Peyer's patch (tissue), 4 donors: Measurements from ENCODE around the gene SERPINA6. TPM values are rescaled to one million over a fixed set of nuclear protein-coding genes. Genes with fewer than 3 reads are reported as not detected.
A peak's percentile ranks its signal among the peaks of the same experiment; 100 is the strongest.

Source experiments
- DNase-seq, 3 donors: peaks; one replicate each; pipeline ENCODE4 v3.0.0-alpha.2; 2017 to 2019
- H3K27ac ChIP-seq, 4 donors: fragments of 200-600 bp; sonication (generic); one replicate each; pipeline ENCODE4 v1.5.1; 2016 to 2019
- H3K27me3 ChIP-seq, 2 donors: fragments of 200-600 bp; sonication (generic); one replicate each; pipeline ENCODE4 v1.5.1; 2019
- H3K36me3 ChIP-seq, 3 donors: fragments of 200-600 bp; sonication (generic); one replicate each; pipeline ENCODE4 v1.5.1; 2016 to 2019
- H3K4me1 ChIP-seq, 4 donors: fragments of 200-600 bp; sonication (generic); one replicate each; pipeline ENCODE4 v1.5.1; 2016 to 2019
- H3K4me3 ChIP-seq, 4 donors: fragments of 200-600 bp; sonication (generic); 1 replicate in 3 of 4; 2 replicates in 1 of 4; pipeline ENCODE4 v1.5.1; 2016 to 2019; ENCODE audit warnings: mild to moderate bottlenecking in 1 of 4
- H3K9me3 ChIP-seq, 4 donors: fragments of 200-600 bp; sonication (generic); one replicate each; pipeline ENCODE4 v1.5.1; 2016 to 2019; ENCODE audit warnings: mild to moderate bottlenecking in 1 of 4
- POLR2A ChIP-seq, 2 donors: fragments of 450-650 bp; IDR thresholded peaks; one replicate each; pipeline ENCODE4 v1.5.1; 2017; ENCODE audit warnings: antibody characterized with exemption in 2 of 2, mild to moderate bottlenecking in 2 of 2, moderate library complexity in 2 of 2
- total RNA-seq, 4 donors: library from RNA; depleted of rRNA; stranded (reverse); fragments of >200 nt; gene quantifications; one replicate each; pipeline ENCODE4 v1.1.0, GENCODE V29; 2016
- TF ChIP-seq, protein P1 (sequence below), 6 experiments: fragments of 450-650 bp in 4 of 6; fragments of 200-600 bp in 2 of 6; sonication (generic) in 1 of 6; IDR thresholded peaks; one replicate each; pipeline ENCODE4 v1.5.1; 2017 to 2019; ENCODE audit warnings: antibody characterized with exemption in 6 of 6, mild to moderate bottlenecking in 3 of 6, moderate library complexity in 1 of 6

SERPINA6 gene
- total RNA-seq, 4 donors from 2014 or later = not detected

- H3K36me3 ChIP-seq = no peaks in the 10 kb centered on the region
Measured at GRCh38 chr14:94368243-94368590, 45.1 kb upstream of the SERPINA6 start.

GRCh38 chr14:94367347-94368242, 44.5 kb upstream of the SERPINA6 start:
- Histone ChIP-seq H3K27ac (no peak overlapping the region), H3K4me3 (no peak overlapping the region), H3K9me3 (no peaks in the 10 kb centered on the region), H3K4me1 (no peaks in the 10 kb centered on the region), H3K27me3 (no peaks in the 10 kb centered on the region), H3K36me3 (no peaks in the 10 kb centered on the region)
- TF ChIP-seq POLR2A (IDR thresholded peaks at IDR 0.05) = no peak
- TF ChIP-seq, protein P1, sequence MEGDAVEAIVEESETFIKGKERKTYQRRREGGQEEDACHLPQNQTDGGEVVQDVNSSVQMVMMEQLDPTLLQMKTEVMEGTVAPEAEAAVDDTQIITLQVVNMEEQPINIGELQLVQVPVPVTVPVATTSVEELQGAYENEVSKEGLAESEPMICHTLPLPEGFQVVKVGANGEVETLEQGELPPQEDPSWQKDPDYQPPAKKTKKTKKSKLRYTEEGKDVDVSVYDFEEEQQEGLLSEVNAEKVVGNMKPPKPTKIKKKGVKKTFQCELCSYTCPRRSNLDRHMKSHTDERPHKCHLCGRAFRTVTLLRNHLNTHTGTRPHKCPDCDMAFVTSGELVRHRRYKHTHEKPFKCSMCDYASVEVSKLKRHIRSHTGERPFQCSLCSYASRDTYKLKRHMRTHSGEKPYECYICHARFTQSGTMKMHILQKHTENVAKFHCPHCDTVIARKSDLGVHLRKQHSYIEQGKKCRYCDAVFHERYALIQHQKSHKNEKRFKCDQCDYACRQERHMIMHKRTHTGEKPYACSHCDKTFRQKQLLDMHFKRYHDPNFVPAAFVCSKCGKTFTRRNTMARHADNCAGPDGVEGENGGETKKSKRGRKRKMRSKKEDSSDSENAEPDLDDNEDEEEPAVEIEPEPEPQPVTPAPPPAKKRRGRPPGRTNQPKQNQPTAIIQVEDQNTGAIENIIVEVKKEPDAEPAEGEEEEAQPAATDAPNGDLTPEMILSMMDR (IDR thresholded peaks at IDR 0.05) = no peak
- DNase-seq = peak in 1 of 3 donors; percentile 19

More at GRCh38 chr14:94368243-94368590, 45.1 kb upstream of the SERPINA6 start:
- Histone ChIP-seq H3K4me1 (no peaks in the 10 kb centered on the region), H3K9me3 (no peaks in the 10 kb centered on the region), H3K27me3 (no peaks in the 10 kb centered on the region), H3K27ac (no peak overlapping the region), H3K4me3 (no peak overlapping the region)
- no peak for TF ChIP-seq POLR2A (IDR thresholded peaks at IDR 0.05)
- DNase-seq = peak in 1 of 3 donors; percentile 8

DNA sequence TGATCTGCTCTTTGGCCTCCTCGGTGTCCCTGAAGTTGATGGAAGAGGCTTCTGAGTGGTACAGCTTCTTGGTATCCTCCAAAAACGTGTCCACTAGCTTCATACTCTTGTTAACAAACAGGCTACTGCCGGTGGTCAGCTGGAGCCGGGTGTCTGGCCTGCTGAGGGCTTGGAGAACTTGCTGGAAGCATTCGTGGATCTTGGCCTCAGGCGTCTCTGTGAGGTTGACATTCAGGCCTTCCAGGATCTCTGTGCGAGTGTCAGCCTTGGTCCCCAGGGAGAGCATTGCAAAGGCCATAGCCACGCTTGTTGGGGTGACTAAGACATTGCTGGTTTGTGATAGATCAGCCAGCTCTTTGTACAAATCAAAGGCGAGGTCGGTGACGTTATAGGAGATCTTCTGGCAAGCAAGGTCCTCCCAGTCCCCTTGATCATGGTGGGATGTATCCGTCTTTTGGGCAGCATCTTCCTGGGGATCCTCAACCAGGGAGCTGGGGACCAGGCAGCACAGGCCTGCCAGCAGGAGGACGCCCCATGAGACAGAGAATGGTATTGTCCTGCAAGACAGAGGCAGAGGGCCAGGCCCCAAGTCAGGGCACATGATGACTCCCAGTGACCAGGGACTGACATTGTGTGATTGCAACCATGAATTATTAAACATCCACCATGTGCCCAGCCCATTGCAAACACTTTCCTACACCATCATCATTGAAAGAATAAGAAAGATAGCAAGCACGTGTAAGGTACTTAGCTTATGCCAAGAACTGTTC, 43.2 kb upstream of the SERPINA6 start, which contains the start of gene SERPINA2:
SERPINA2 (minus strand) TSS at position 553 of the 770 bp plus-strand sequence.
- TF ChIP-seq POLR2A (IDR thresholded peaks at IDR 0.05) = no peak
- TF ChIP-seq, protein P1 (IDR thresholded peaks at IDR 0.05) = no peak

GRCh38 chr14:94365624-94366023, 42.5 kb upstream of the SERPINA6 start:
- H3K27me3 ChIP-seq = no peaks in the 10 kb centered on the region
- no peaks in the 10 kb centered on the region for H3K4me1 ChIP-seq
- H3K27ac ChIP-seq = no peak overlapping the region
- no peaks in the 10 kb centered on the region for H3K36me3 ChIP-seq
- TF ChIP-seq, protein P1 (IDR thresholded peaks at IDR 0.05) = no peak
- TF ChIP-seq POLR2A (IDR thresholded peaks at IDR 0.05) = no peak
- DNase-seq = no peak
- no peak overlapping the region for H3K4me3 ChIP-seq
- no peaks in the 10 kb centered on the region for H3K9me3 ChIP-seq

More for the DNA sequence above, 43.2 kb upstream of the SERPINA6 start, which contains the start of gene SERPINA2:
- Histone ChIP-seq H3K9me3 (no peaks in the 10 kb centered on the region), H3K4me3 (no peak within 1 kb of the TSS), H3K36me3 (no peaks in the 10 kb centered on the region), H3K27me3 (no peaks in the 10 kb centered on the region), H3K27ac (no peak within 1 kb of the TSS), H3K4me1 (no peaks in the 10 kb centered on the region)
- peak in 1 of 3 donors; percentile 41 for DNase-seq

- Histone ChIP-seq H3K36me3 (no peaks in the 10 kb centered on the region), H3K9me3 (no peaks in the 10 kb centered on the region), H3K4me3 (no peak overlapping the region), H3K27ac (no peak overlapping the region), H3K4me1 (no peaks in the 10 kb centered on the region), H3K27me3 (no peaks in the 10 kb centered on the region)
- peak in 1 of 3 donors; percentile 23 for DNase-seq
- TF ChIP-seq POLR2A (IDR thresholded peaks at IDR 0.05) = no peak
- TF ChIP-seq, protein P1 (IDR thresholded peaks at IDR 0.05) = no peak
Measured at GRCh38 chr14:94364964-94365363, 41.8 kb upstream of the SERPINA6 start.
